Panc1 (cell line): ENCODE results near the gene OOEP. TPM values are rescaled to one million over a fixed set of nuclear protein-coding genes. Genes with fewer than 3 reads are reported as not detected.

ENCODE experiments used
- ATAC-seq: fragments of 200-7000 bp; cut with Tn5 transposase; 2 replicates; pipeline ENCODE4 v1.9.1; 2020; ENCODE audit warnings: mild to moderate bottlenecking, moderate library complexity
- BruUV-seq: library from RNA; stranded (reverse); fragments of 400-500 nt; replicated peaks from 2 replicates; lab custom pipeline; 2021; lab: Mats Ljungman, UMichigan
- CTCF ChIA-PET: fragments of 300-600 bp; sonication (Branson Sonifier 250); formaldehyde crosslinking; loops from one replicate; lab custom pipeline; 2022; ENCODE audit warnings: antibody characterized with exemption; lab: Charles Lee
- POLR2A ChIA-PET: fragments of 300-600 bp; sonication (Branson Sonifier 250); formaldehyde crosslinking; loops from one replicate; lab custom pipeline; 2022; ENCODE audit warnings: antibody characterized with exemption; lab: Charles Lee
- DNase-seq: peaks from one replicate; pipeline ENCODE4 v3.0.0-alpha.2; 2010; ENCODE audit warnings: low read depth, low spot score
- H3K27ac ChIP-seq: 2 replicates; pipeline ENCODE4 v1.5.1; 2011; ENCODE audit warnings: mild to moderate bottlenecking, low read length, inconsistent platforms
- H3K27me3 ChIP-seq: fragments of 200-500 bp; sonication (Bioruptor generic); 2 replicates; pipeline ENCODE4 v1.6.0; 2014; ENCODE audit warnings: low read length, inconsistent platforms; ENCODE audit not compliant: control insufficient read depth, insufficient read depth
- H3K36me3 ChIP-seq: fragments of 200-500 bp; sonication (Bioruptor generic); 2 replicates; pipeline ENCODE4 v1.5.1; 2014; ENCODE audit warnings: inconsistent platforms, mild to moderate bottlenecking, low read length, moderate library complexity; ENCODE audit not compliant: control insufficient read depth, insufficient read depth
- H3K4me1 ChIP-seq: 2 replicates; pipeline ENCODE4 v1.5.1; 2011; ENCODE audit warnings: inconsistent platforms, mild to moderate bottlenecking, low read length, moderate library complexity; ENCODE audit not compliant: control insufficient read depth, insufficient read depth
- H3K4me3 ChIP-seq, 2 experiments: 2 replicates each; pipeline ENCODE4 v1.5.1; 2011 to 2012; ENCODE audit warnings: low read depth in 2 of 2, low read length in 2 of 2, mild to moderate bottlenecking in 2 of 2, inconsistent platforms in 1 of 2, moderate library complexity in 1 of 2
- H3K9me3 ChIP-seq: fragments of 200-500 bp; sonication (Bioruptor generic); 2 replicates; pipeline ENCODE4 v1.5.1; 2014; ENCODE audit warnings: low read depth, mild to moderate bottlenecking, inconsistent platforms, low read length, moderate library complexity; ENCODE audit not compliant: control insufficient read depth, insufficient read depth
- POLR2AphosphoS5 ChIP-seq: IDR thresholded peaks from 2 replicates; pipeline ENCODE4 v1.6.1; 2012; ENCODE audit warnings: mild to moderate bottlenecking, low read depth, low read length, moderate library complexity
- SIN3A ChIP-seq: IDR thresholded peaks from 2 replicates; pipeline ENCODE4 v1.6.1; 2012; ENCODE audit warnings: low read depth, mild to moderate bottlenecking, low read length, moderate library complexity, borderline replicate concordance; ENCODE audit not compliant: insufficient read depth
- TCF7L2 ChIP-seq: IDR thresholded peaks from 2 replicates; pipeline ENCODE4 v1.6.1; 2011; ENCODE audit warnings: mild to moderate bottlenecking, low read depth, low read length, inconsistent platforms
- in situ Hi-C: cut with HindIII; loops from 2 replicates; pipeline ENCODE4 v1.10.0; 2016; ENCODE audit warnings: low sequenced_read_pairs, low pct_unique_long_range_greater_than_20kb
- intact Hi-C: fragments of 100-400 bp; cut with micrococcal nuclease; formaldehyde crosslinking; loops from one replicate; pipeline ENCODE4 v1.10.0; 2022; ENCODE audit not compliant: unreplicated experiment
- total RNA-seq: library from RNA; stranded (reverse); gene quantifications from one replicate; pipeline ENCODE4 v1.2.1, GENCODE V29; 2021; ENCODE audit not compliant: unreplicated experiment
- TF ChIP-seq, protein P1 (sequence below), 2 experiments: IDR thresholded peaks; 2 replicates each; pipeline ENCODE4 v1.6.1; 2011 to 2012; ENCODE audit warnings: low read depth in 2 of 2, control low read depth in 1 of 2, low read length in 1 of 2, mild to moderate bottlenecking in 1 of 2, moderate library complexity in 1 of 2; ENCODE audit not compliant: insufficient read depth in 1 of 2
- TF ChIP-seq, protein P2 (sequence below): fragments of 450-650 bp; IDR thresholded peaks from 2 replicates; pipeline ENCODE4 v1.5.1; 2017; ENCODE audit warnings: mild to moderate bottlenecking

Gene OOEP
- total RNA-seq, 1 experiment from 2014 or later, result 10.6 TPM

DNA sequence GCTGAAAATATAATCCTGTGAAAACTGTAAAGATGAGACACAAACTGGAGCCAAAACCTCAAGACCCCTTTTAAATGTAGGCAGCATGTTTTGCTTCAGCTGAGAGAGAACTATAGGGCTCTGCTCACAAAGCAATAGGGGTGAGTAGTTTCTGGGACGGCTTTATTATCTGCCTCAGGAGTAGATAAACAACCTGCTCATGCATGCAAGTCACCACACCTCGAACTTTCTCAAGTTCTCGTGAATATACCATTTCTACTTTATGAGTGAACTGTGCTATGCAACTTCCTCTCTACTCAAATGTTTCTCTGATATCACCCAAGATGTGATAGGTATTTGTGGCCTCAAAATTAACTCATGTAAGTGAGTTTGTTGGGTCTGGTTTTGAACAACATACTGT is 7.5 kb upstream of the OOEP start:
- no peaks in the 10 kb centered on the region for H3K36me3 ChIP-seq
- in situ Hi-C loops (no loop called here), intact Hi-C loops (no loop called here)
- DNase-seq (no peak), ATAC-seq (no peak)
- no TSS peak for BruUV-seq
- TF ChIP-seq TCF7L2 (no peak), SIN3A (no peak), POLR2AphosphoS5 (no peak)
- TF ChIP-seq, protein P1, sequence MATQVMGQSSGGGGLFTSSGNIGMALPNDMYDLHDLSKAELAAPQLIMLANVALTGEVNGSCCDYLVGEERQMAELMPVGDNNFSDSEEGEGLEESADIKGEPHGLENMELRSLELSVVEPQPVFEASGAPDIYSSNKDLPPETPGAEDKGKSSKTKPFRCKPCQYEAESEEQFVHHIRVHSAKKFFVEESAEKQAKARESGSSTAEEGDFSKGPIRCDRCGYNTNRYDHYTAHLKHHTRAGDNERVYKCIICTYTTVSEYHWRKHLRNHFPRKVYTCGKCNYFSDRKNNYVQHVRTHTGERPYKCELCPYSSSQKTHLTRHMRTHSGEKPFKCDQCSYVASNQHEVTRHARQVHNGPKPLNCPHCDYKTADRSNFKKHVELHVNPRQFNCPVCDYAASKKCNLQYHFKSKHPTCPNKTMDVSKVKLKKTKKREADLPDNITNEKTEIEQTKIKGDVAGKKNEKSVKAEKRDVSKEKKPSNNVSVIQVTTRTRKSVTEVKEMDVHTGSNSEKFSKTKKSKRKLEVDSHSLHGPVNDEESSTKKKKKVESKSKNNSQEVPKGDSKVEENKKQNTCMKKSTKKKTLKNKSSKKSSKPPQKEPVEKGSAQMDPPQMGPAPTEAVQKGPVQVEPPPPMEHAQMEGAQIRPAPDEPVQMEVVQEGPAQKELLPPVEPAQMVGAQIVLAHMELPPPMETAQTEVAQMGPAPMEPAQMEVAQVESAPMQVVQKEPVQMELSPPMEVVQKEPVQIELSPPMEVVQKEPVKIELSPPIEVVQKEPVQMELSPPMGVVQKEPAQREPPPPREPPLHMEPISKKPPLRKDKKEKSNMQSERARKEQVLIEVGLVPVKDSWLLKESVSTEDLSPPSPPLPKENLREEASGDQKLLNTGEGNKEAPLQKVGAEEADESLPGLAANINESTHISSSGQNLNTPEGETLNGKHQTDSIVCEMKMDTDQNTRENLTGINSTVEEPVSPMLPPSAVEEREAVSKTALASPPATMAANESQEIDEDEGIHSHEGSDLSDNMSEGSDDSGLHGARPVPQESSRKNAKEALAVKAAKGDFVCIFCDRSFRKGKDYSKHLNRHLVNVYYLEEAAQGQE (IDR thresholded peaks at IDR 0.05; ENCODE audit: insufficient read depth in 1 of 2, low read depth in 2 of 2, low read length in 1 of 2), result no peak
- TF ChIP-seq, protein P2, sequence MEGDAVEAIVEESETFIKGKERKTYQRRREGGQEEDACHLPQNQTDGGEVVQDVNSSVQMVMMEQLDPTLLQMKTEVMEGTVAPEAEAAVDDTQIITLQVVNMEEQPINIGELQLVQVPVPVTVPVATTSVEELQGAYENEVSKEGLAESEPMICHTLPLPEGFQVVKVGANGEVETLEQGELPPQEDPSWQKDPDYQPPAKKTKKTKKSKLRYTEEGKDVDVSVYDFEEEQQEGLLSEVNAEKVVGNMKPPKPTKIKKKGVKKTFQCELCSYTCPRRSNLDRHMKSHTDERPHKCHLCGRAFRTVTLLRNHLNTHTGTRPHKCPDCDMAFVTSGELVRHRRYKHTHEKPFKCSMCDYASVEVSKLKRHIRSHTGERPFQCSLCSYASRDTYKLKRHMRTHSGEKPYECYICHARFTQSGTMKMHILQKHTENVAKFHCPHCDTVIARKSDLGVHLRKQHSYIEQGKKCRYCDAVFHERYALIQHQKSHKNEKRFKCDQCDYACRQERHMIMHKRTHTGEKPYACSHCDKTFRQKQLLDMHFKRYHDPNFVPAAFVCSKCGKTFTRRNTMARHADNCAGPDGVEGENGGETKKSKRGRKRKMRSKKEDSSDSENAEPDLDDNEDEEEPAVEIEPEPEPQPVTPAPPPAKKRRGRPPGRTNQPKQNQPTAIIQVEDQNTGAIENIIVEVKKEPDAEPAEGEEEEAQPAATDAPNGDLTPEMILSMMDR, result no peak
- no peak overlapping the region for H3K27ac ChIP-seq
- H3K27me3 ChIP-seq, result no peaks in the 10 kb centered on the region
- ChIA-PET CTCF (no interaction called here), POLR2A (interaction anchor here (0.5 kb wide), 1 partner anchor 73 kb away, joined by 3 read pairs; no protein-coding TSS in a partner anchor)
- no peaks in the 10 kb centered on the region for H3K4me1 ChIP-seq
- H3K9me3 ChIP-seq, result no peaks in the 10 kb centered on the region
- no peak overlapping the region for H3K4me3 ChIP-seq

DNA sequence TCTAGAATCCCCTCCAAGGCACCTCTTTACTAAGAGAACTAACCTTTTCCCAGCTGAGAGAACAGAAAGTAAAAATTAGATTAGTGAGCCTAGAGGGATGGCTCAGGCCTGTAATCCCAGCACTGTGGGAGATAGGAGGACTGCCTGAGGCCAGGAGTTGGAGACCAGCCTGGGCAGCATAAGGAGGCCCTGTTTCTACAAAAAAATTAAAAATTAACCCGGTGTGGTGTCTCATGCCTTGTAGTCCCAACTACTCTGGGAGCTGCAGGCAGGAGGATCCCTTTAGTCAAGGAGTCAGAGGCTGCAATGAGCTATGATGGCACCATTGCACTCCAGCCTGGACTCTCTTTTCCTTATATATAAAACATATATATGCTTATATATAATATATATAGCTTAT is 5.5 kb upstream of the OOEP start:
- no TSS peak for BruUV-seq
- no peak for ATAC-seq

More for the DNA sequence above, 5.5 kb upstream of the OOEP start:
- ChIA-PET POLR2A (no interaction called here), CTCF (interaction anchor here (0.6 kb wide), 1 partner anchor 1837 kb away, joined by 3 read pairs; no protein-coding TSS in a partner anchor)
- TF ChIP-seq TCF7L2 (no peak), POLR2AphosphoS5 (no peak), SIN3A (no peak)
- TF ChIP-seq, protein P2, result no peak
- TF ChIP-seq, protein P1 (IDR thresholded peaks at IDR 0.05; ENCODE audit: insufficient read depth in 1 of 2, low read depth in 2 of 2, low read length in 1 of 2), result no peak
- no peaks in the 10 kb centered on the region for H3K9me3 ChIP-seq
- in situ Hi-C loops, result no loop called here
- no peaks in the 10 kb centered on the region for H3K4me1 ChIP-seq
- no peaks in the 10 kb centered on the region for H3K36me3 ChIP-seq
- no peak overlapping the region for H3K27ac ChIP-seq
- no peak for DNase-seq
- H3K27me3 ChIP-seq, result no peaks in the 10 kb centered on the region
- intact Hi-C loops, result no loop called here
- H3K4me3 ChIP-seq, result no peak overlapping the region
